HL-60 (cell line): ENCODE measurements around the gene USP32.
A peak's percentile ranks its signal among the peaks of the same experiment; 100 is the strongest.
"Not testable (repeated sequence)": the region's sequence is repeated elsewhere in the genome, so short reads cannot be mapped to it uniquely, and the experiment has no call there.

Experiments
- DNase-seq, 2 experiments: peaks; one replicate each; pipeline ENCODE4 v3.0.0-alpha.2; 2010 to 2020; ENCODE audit warnings: low read depth in 1 of 2, low spot score in 1 of 2
- H3K27ac ChIP-seq: fragments of 250-450 bp; sonication (Bioruptor Pico); replicated peaks from 2 replicates; pipeline ENCODE4 v1.5.1; 2020; ENCODE audit warnings: mild to moderate bottlenecking, moderate library complexity
- H3K27me3 ChIP-seq: fragments of 250-450 bp; sonication (Bioruptor Pico); 2 replicates; pipeline ENCODE4 v1.5.1; 2021; ENCODE audit warnings: mild to moderate bottlenecking, moderate library complexity; ENCODE audit not compliant: insufficient read depth, poor library complexity, severe bottlenecking
- H3K4me3 ChIP-seq: replicated peaks from 2 replicates; pipeline ENCODE4 v1.5.1; 2011; ENCODE audit warnings: mild to moderate bottlenecking, control low read depth, low read length; ENCODE audit not compliant: insufficient read depth
- CTCF ChIP-seq: IDR thresholded peaks from one replicate; pipeline ENCODE4 v1.5.1; 2011; ENCODE audit warnings: low read length, control low read depth, inconsistent platforms; ENCODE audit not compliant: insufficient read depth
- GABPA ChIP-seq: IDR thresholded peaks from 2 replicates; pipeline ENCODE4 v1.6.1; 2012; ENCODE audit warnings: low read depth
- POLR2AphosphoS5 ChIP-seq: IDR thresholded peaks from 2 replicates; pipeline ENCODE4 v1.6.1; 2012; ENCODE audit warnings: low read depth
- REST ChIP-seq: IDR thresholded peaks from 2 replicates; pipeline ENCODE4 v1.6.1; 2012; ENCODE audit warnings: low read depth; ENCODE audit not compliant: insufficient replicate concordance
- SPI1 ChIP-seq: IDR thresholded peaks from 2 replicates; pipeline ENCODE4 v1.6.1; 2012; ENCODE audit warnings: low read depth, mild to moderate bottlenecking, borderline replicate concordance

The USP32 gene

GRCh38 chr17:60435244-60436167 lies 43.6 kb upstream of the USP32 start:
- Histone ChIP-seq H3K27ac (no peak overlapping the region), H3K4me3 (no peak overlapping the region), H3K27me3 (no peaks in the 10 kb centered on the region)
- DNase-seq: peak; percentile 48 to 74
- TF ChIP-seq SPI1: no peak
- TF ChIP-seq REST: no peak
- TF ChIP-seq CTCF: peak; percentile 86

GRCh38 chr17:60433021-60433997 lies 41.4 kb upstream of the USP32 start:
- H3K27ac ChIP-seq, H3K27me3 ChIP-seq, H3K4me3 ChIP-seq, DNase-seq: not testable (repeated sequence)

- not testable (repeated sequence) for H3K4me3 ChIP-seq, DNase-seq, H3K27me3 ChIP-seq
These were observed 38.6 kb upstream of the USP32 start for GRCh38 chr17:60430561-60430960.

GRCh38 chr17:60428491-60428890 lies 36.6 kb upstream of the USP32 start:
- DNase-seq, H3K4me3 ChIP-seq, H3K27me3 ChIP-seq, H3K27ac ChIP-seq: not testable (repeated sequence)

More at GRCh38 chr17:60430561-60430960, 38.6 kb upstream of the USP32 start:
- not testable (repeated sequence) for H3K27ac ChIP-seq

GRCh38 chr17:60426596-60426995 lies 34.7 kb upstream of the USP32 start:
- no peak overlapping the region for H3K4me3 ChIP-seq
- H3K27ac ChIP-seq: no peak overlapping the region
- no peak for TF ChIP-seq REST
- no peak for TF ChIP-seq POLR2AphosphoS5
- TF ChIP-seq GABPA: no peak
- no peak for TF ChIP-seq CTCF
- no peak for TF ChIP-seq SPI1

More at GRCh38 chr17:60426596-60426995, 34.7 kb upstream of the USP32 start:
- DNase-seq: no peak
- no peaks in the 10 kb centered on the region for H3K27me3 ChIP-seq
